HG03558 (cell line): Measurements from ENCODE around the gene RPS28.

ENCODE experiments used
- ATAC-seq: cut with Tn5 transposase; IDR thresholded peaks from one replicate; pipeline ENCODE4 v1.9.1; 2021; ENCODE audit warnings: moderate number of reproducible peaks; ENCODE audit not compliant: unreplicated experiment; ENCODE audit errors: extremely low read depth

The RPS28 gene

DNA sequence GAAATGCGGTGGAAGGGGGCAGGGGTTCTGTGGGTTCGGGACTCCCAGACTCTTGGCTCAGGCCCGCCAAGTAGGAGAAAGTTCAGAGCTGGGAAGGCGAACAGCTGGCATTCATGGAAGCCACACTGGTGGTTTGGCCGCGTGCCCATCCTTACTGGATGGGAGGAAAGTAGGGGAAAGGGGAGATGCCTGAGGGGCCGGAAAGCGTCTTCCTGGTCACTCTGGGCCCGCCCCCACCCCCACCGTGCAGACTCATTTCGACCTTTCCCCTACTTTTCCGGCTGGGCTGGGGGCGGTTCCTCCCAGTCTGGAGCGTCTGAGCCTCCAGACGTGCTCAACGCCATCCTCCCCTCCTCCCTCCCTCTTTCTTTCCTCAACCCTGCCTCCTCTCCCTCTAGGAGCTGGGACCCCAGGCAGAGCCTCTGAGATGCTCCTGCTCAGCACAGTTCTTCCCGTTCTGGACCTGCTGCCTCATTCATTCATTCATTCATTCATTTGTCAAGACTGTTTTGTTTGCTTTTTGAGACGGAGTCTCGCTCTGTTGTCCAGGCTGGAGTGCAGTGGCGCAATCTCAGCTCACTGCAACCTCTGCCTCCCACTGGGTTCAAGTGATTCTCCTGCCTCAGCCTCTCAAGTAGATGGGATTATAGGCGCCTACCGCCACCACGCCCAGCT lies 46.2 kb downstream of the RPS28 start:
- ATAC-seq: no peak

DNA sequence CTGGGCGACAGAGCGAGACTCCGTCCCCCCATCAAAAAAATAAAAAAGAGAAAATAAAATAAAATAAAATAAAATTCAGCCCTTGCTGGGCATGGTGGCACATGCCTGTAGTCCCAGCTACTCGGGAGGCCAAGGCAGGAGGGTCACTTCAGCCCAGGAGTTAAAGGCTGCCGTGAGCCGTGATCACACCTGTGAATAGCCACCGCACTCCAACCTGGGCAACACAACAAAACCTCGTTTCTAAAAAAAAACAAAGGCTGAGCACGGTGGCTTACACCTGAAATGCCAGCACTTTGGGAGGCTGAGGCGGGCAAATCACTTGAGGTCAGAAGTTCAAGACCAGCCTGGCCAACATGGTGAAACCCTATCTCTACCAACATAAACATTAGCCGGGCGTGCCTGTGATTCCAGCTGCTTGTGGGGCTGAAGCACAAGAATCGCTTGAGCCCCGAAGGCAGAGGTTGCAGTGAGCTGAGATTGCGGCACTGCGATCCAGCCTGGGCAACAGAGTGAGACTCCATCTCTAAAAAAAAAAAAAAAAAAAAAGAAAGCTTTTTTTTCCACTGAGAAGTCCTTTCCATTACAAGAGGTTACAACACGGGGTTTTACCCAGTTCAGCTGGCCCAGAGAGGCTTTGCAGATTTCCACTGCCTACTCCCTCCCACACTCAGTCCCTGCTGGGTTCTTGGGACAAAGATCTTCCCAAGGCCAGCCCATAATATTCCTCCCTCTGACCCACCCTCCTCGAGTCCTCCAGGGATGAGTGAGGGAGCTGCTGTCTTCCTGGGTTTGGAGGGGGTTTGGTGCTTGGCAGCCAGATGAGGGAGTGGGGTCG lies 49.1 kb downstream of the RPS28 start:
- ATAC-seq: no peak

DNA sequence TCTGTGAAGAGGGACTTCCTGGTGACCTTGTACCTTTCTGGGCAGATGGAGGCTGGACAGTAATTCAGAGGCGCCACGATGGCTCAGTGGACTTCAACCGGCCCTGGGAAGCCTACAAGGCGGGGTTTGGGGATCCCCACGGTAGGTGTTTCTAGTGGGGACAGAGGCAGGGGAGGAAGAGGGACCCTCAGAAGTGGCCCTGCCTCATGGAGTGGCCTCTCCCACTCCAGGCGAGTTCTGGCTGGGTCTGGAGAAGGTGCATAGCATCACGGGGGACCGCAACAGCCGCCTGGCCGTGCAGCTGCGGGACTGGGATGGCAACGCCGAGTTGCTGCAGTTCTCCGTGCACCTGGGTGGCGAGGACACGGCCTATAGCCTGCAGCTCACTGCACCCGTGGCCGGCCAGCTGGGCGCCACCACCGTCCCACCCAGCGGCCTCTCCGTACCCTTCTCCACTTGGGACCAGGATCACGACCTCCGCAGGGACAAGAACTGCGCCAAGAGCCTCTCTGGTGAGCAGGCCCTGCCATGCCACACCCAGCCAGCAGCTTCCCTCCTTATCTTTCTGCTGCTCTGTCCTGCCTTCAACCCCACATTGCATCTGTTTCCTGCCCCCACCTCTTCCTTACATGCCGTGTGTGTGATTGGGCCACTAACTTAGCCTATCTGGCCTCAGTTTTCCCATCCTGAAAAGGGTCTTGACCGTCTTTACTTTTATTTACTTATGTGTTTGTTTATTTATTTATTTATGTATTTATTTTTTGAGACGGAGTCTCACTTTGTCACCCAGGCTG lies 49.9 kb downstream of the RPS28 start:
- no peak for ATAC-seq
